H9 (cell line): ENCODE results near the gene PIEZO2. TPM values are rescaled to one million over a fixed set of nuclear protein-coding genes. Genes with fewer than 3 reads are reported as not detected.

ENCODE experiments used
- DNase-seq: peaks from one replicate; pipeline ENCODE4 v3.0.0-alpha.2; 2017
- H2AFZ ChIP-seq: one replicate; pipeline ENCODE4 v1.6.1; 2013; ENCODE audit warnings: mild to moderate bottlenecking, low read length, control low read depth, moderate library complexity
- H2AK5ac ChIP-seq: 2 replicates; pipeline ENCODE4 v1.6.1; 2013; ENCODE audit warnings: low read length, control low read depth, mixed read lengths; ENCODE audit not compliant: insufficient read length
- H2BK120ac ChIP-seq: one replicate; pipeline ENCODE4 v1.6.1; 2013; ENCODE audit warnings: low read depth, mild to moderate bottlenecking, low read length, control low read depth, inconsistent platforms; ENCODE audit not compliant: poor library complexity, severe bottlenecking
- H2BK12ac ChIP-seq: 2 replicates; pipeline ENCODE4 v1.6.1; 2013; ENCODE audit warnings: low read length, control low read depth, mixed read lengths, low read depth; ENCODE audit not compliant: insufficient read length
- H2BK15ac ChIP-seq: 2 replicates; pipeline ENCODE4 v1.6.1; 2013; ENCODE audit warnings: low read depth, low read length, control low read depth
- H2BK20ac ChIP-seq: one replicate; pipeline ENCODE4 v1.6.1; 2013; ENCODE audit warnings: low read depth, mild to moderate bottlenecking, low read length, control low read depth, inconsistent platforms; ENCODE audit not compliant: poor library complexity, severe bottlenecking
- H2BK5ac ChIP-seq: 2 replicates; pipeline ENCODE4 v1.6.1; 2013; ENCODE audit warnings: low read length, control low read depth, mixed read lengths; ENCODE audit not compliant: insufficient read length
- H3K14ac ChIP-seq: 2 replicates; pipeline ENCODE4 v1.6.1; 2013; ENCODE audit warnings: low read length, control low read depth; ENCODE audit not compliant: insufficient read depth
- H3K18ac ChIP-seq: 2 replicates; pipeline ENCODE4 v1.6.1; 2013; ENCODE audit warnings: low read depth, mild to moderate bottlenecking, mixed read lengths, low read length, control low read depth; ENCODE audit not compliant: insufficient read length
- H3K23ac ChIP-seq: 2 replicates; pipeline ENCODE4 v1.6.1; 2013; ENCODE audit warnings: low read length, control low read depth, mixed read lengths, low read depth; ENCODE audit not compliant: insufficient read length
- H3K23me2 ChIP-seq: 2 replicates; pipeline ENCODE4 v1.6.1; 2013; ENCODE audit warnings: low read depth, mild to moderate bottlenecking, mixed read lengths, low read length, control low read depth; ENCODE audit not compliant: insufficient read length, poor library complexity, severe bottlenecking
- H3K27ac ChIP-seq: 2 replicates; pipeline ENCODE4 v1.5.1; 2013; ENCODE audit warnings: low read length, control low read depth, mixed read lengths, low read depth; ENCODE audit not compliant: insufficient read length
- H3K27me3 ChIP-seq: 2 replicates; pipeline ENCODE4 v1.6.1; 2013; ENCODE audit warnings: low read length, control low read depth, inconsistent platforms; ENCODE audit not compliant: insufficient read depth
- H3K4ac ChIP-seq: 2 replicates; pipeline ENCODE4 v1.6.1; 2013; ENCODE audit warnings: low read depth, mild to moderate bottlenecking, control low read depth, inconsistent platforms, low read length, moderate library complexity
- H3K4me1 ChIP-seq: 2 replicates; pipeline ENCODE4 v1.6.1; 2013; ENCODE audit warnings: low read length, control low read depth, inconsistent platforms; ENCODE audit not compliant: insufficient read depth
- H3K4me2 ChIP-seq: 2 replicates; pipeline ENCODE4 v1.6.1; 2013; ENCODE audit warnings: low read length, control low read depth, mixed read lengths; ENCODE audit not compliant: insufficient read length, insufficient read depth
- H3K56ac ChIP-seq: 2 replicates; pipeline ENCODE4 v1.6.1; 2013; ENCODE audit warnings: low read depth, mild to moderate bottlenecking, mixed read lengths, low read length, control low read depth; ENCODE audit not compliant: insufficient read length
- H3K79me1 ChIP-seq: 2 replicates; pipeline ENCODE4 v1.6.1; 2013; ENCODE audit warnings: low read depth, mild to moderate bottlenecking, moderate library complexity, low read length, control low read depth, inconsistent platforms; ENCODE audit not compliant: insufficient read depth, poor library complexity, severe bottlenecking
- H3K79me2 ChIP-seq: 2 replicates; pipeline ENCODE4 v1.6.1; 2013; ENCODE audit warnings: low read length, control low read depth, inconsistent platforms; ENCODE audit not compliant: insufficient read depth
- H3K9ac ChIP-seq: 2 replicates; pipeline ENCODE4 v1.6.1; 2013; ENCODE audit warnings: low read length, control low read depth, mixed read lengths; ENCODE audit not compliant: insufficient read length; ENCODE audit errors: extremely low read depth
- H3K9me3 ChIP-seq: one replicate; pipeline ENCODE4 v1.6.1; 2013; ENCODE audit warnings: low read depth, low read length, inconsistent platforms; ENCODE audit not compliant: control insufficient read depth
- H3T11ph ChIP-seq: one replicate; pipeline ENCODE4 v1.6.1; 2013; ENCODE audit warnings: mild to moderate bottlenecking, low read length, control low read depth, inconsistent platforms
- H4K20me1 ChIP-seq: one replicate; pipeline ENCODE4 v1.6.1; 2013; ENCODE audit not compliant: control insufficient read depth, insufficient read length, insufficient read depth
- H4K5ac ChIP-seq: 2 replicates; pipeline ENCODE4 v1.6.1; 2013; ENCODE audit warnings: low read depth, mild to moderate bottlenecking, mixed read lengths, low read length, control low read depth; ENCODE audit not compliant: insufficient read length
- H4K8ac ChIP-seq: replicated peaks from 2 replicates; pipeline ENCODE4 v1.6.1; 2013; ENCODE audit warnings: low read length, control low read depth, mixed read lengths, low read depth; ENCODE audit not compliant: insufficient read length
- H4K91ac ChIP-seq: 2 replicates; pipeline ENCODE4 v1.6.1; 2013; ENCODE audit warnings: low read depth, mild to moderate bottlenecking, moderate library complexity, mixed read lengths, low read length, control low read depth; ENCODE audit not compliant: insufficient read length
- H3K27ac Mint-ChIP-seq, 3 experiments: 2 replicates in 2 of 3; 3 replicates in 1 of 3; pipeline ENCODE4 v1.8.0; 2020 to 2021; ENCODE audit warnings: mixed read lengths in 3 of 3, mild to moderate bottlenecking in 1 of 3, moderate library complexity in 1 of 3
- H3K27me3 Mint-ChIP-seq: 2 replicates; pipeline ENCODE4 v1.8.0; 2021; ENCODE audit warnings: low read depth, mild to moderate bottlenecking, moderate library complexity, mixed read lengths
- H3K36me3 Mint-ChIP-seq, 3 experiments: 2 replicates in 2 of 3; 3 replicates in 1 of 3; pipeline ENCODE4 v1.8.0; 2020 to 2021; ENCODE audit warnings: low read depth in 3 of 3, mixed read lengths in 3 of 3; ENCODE audit not compliant: insufficient read depth in 1 of 3
- H3K4me1 Mint-ChIP-seq, 2 experiments: 2 replicates each; pipeline ENCODE4 v1.8.0; 2020; ENCODE audit warnings: mixed read lengths in 2 of 2
- H3K4me3 Mint-ChIP-seq, 2 experiments: 2 replicates in 1 of 2; 3 replicates in 1 of 2; pipeline ENCODE4 v1.8.0; 2020 to 2021; ENCODE audit warnings: mild to moderate bottlenecking in 2 of 2, mixed read lengths in 2 of 2, moderate library complexity in 1 of 2
- H3K9me3 Mint-ChIP-seq, 2 experiments: 2 replicates in 1 of 2; 3 replicates in 1 of 2; pipeline ENCODE4 v1.8.0; 2020; ENCODE audit warnings: mild to moderate bottlenecking in 2 of 2, mixed read lengths in 2 of 2, moderate library complexity in 1 of 2
- CTCF ChIP-seq: fragments of 200-600 bp; sonication (generic); conservative IDR thresholded peaks from 3 replicates; pipeline ENCODE4 v1.8.0; 2021; ENCODE audit warnings: antibody characterized with exemption, mild to moderate bottlenecking
- WGBS: extraction: QIAGEN DNeasy Blood & Tissue Kit; methylation state at CpG from one replicate; pipeline ENCODE4 v1.1.7; 2013; ENCODE audit warnings: missing lambda C conversion rate, low lambda C conversion rate, mixed read lengths; ENCODE audit not compliant: insufficient read length; ENCODE audit errors: extremely low coverage; 5-methylcytosine and 5-hydroxymethylcytosine counted together
- total RNA-seq: library from RNA; stranded (reverse); gene quantifications from 2 replicates; pipeline ENCODE4 v1.2.1, GENCODE V29; 2021

The PIEZO2 gene
- total RNA-seq, 1 experiment from 2014 or later = 3.9 TPM

- Histone ChIP-seq H3K79me2 (no peaks in the 10 kb centered on the region), H3K23me2 (no peaks in the 10 kb centered on the region), H3K27ac (no peak overlapping the region), H4K20me1 (no peaks in the 10 kb centered on the region), H4K91ac (no peak overlapping the region), H3K9ac (no peak overlapping the region), H3T11ph (no peak overlapping the region), H3K4ac (no peak overlapping the region), H2BK5ac (no peak overlapping the region), H2BK15ac (no peak overlapping the region), H3K4me2 (no peak overlapping the region), H3K79me1 (no peaks in the 10 kb centered on the region), H3K4me1 (no peaks in the 10 kb centered on the region), H3K18ac (no peak overlapping the region), H3K56ac (no peak overlapping the region), H2BK12ac (no peak overlapping the region), H3K23ac (no peak overlapping the region), H2BK120ac (no peak overlapping the region), H2AK5ac (no peak overlapping the region), H3K27me3 (no peaks in the 10 kb centered on the region), H4K5ac (no peak overlapping the region), H2BK20ac (no peak overlapping the region), H2AFZ (no peak overlapping the region), H4K8ac (no peak overlapping the region), H3K14ac (no peak overlapping the region), H3K9me3 (no peaks in the 10 kb centered on the region)
- DNase-seq = no peak
- WGBS = no CpG with 5 or more reads among the region's 5 CpGs
- TF ChIP-seq CTCF = no peak
- no peaks in the 10 kb centered on the region for H3K9me3 Mint-ChIP-seq
- no peaks in the 10 kb centered on the region for H3K4me1 Mint-ChIP-seq
- no peaks in the 10 kb centered on the region; the same call in 1 of the 2 replicates for H3K27me3 Mint-ChIP-seq
- no peaks in the 10 kb centered on the region; a peak in 2 of 7 replicates for H3K36me3 Mint-ChIP-seq
- H3K4me3 Mint-ChIP-seq = no peak overlapping the region
- H3K27ac Mint-ChIP-seq = no peak overlapping the region
Measured at GRCh38 chr18:11119959-11120587, 29.3 kb downstream of the PIEZO2 start.
